Medulla oblongata (tissue), 1 donor: ENCODE data around the gene OGG1.
A peak's percentile ranks its signal among the peaks of the same experiment; 100 is the strongest.

Experiments used
- DNase-seq: peaks from one replicate; pipeline ENCODE4 v3.0.0-alpha.2; 2015; ENCODE audit errors: extremely low spot score

The OGG1 gene

GRCh38 chr3:9786209-9786739 lies 36.5 kb downstream of the OGG1 start:
- DNase-seq = no peak

GRCh38 chr3:9786825-9787669 lies 37.3 kb downstream of the OGG1 start:
- DNase-seq = no peak

GRCh38 chr3:9787714-9788113 lies 38.0 kb downstream of the OGG1 start:
- no peak for DNase-seq

GRCh38 chr3:9791127-9791526 lies 41.4 kb downstream of the OGG1 start:
- no peak for DNase-seq

GRCh38 chr3:9791790-9792404 lies 42.1 kb downstream of the OGG1 start:
- no peak for DNase-seq

GRCh38 chr3:9792405-9793160 lies 42.8 kb downstream of the OGG1 start, which contains the start of the genes ARPC4 and TADA3:
TSS of gene ARPC4 (plus strand) at chr3:9793082. CDS start at chr3:9793122, 40 bp downstream.
TSS of gene TADA3 (minus strand) at chr3:9792473. CDS start at chr3:9791466, 1,007 bp downstream.
- peak; percentile 96 for DNase-seq

GRCh38 chr3:9793161-9793781 lies 43.5 kb downstream of the OGG1 start:
- no peak for DNase-seq

- DNase-seq = no peak
These were observed 44.6 kb downstream of the OGG1 start for GRCh38 chr3:9794400-9794799.

GRCh38 chr3:9795207-9795606 lies 45.5 kb downstream of the OGG1 start:
- peak; percentile 49 for DNase-seq

GRCh38 chr3:9797196-9797945 lies 47.6 kb downstream of the OGG1 start:
- DNase-seq = no peak

- no peak for DNase-seq
These were observed 50.8 kb downstream of the OGG1 start for GRCh38 chr3:9800529-9800928.

- DNase-seq = no peak
These were observed 53.7 kb downstream of the OGG1 start for GRCh38 chr3:9803494-9803893.

GRCh38 chr3:9804996-9805395 lies 55.2 kb downstream of the OGG1 start:
- no peak for DNase-seq

GRCh38 chr3:9806137-9806536 lies 56.4 kb downstream of the OGG1 start:
- no peak for DNase-seq
